RWPE1 (cell line): ENCODE results near the gene SHCBP1.
"Not testable (repeated sequence)": the region's sequence is repeated elsewhere in the genome, so short reads cannot be mapped to it uniquely, and the experiment has no call there.

Experiments
- CTCF ChIA-PET: fragments of 350-600 bp; sonication (Branson Sonifier 250); formaldehyde crosslinking; extraction: SDS; loops from one replicate; lab custom pipeline; 2021; lab: Yijun Ruan, JAX
- POLR2A ChIA-PET: fragments of 400-600 bp; formaldehyde crosslinking; extraction: SDS; loops from one replicate; lab custom pipeline; 2020; ENCODE audit warnings: antibody characterized with exemption; ENCODE audit not compliant: low non-redundant PET; lab: Yijun Ruan, JAX
- DNase-seq: peaks from one replicate; pipeline ENCODE4 v3.0.0; 2012; ENCODE audit warnings: low spot score
- H3K27ac ChIP-seq: fragments of 450-650 bp; 2 replicates; pipeline ENCODE4 v1.5.1; 2017
- TF ChIP-seq, protein P1 (sequence below): fragments of 450-650 bp; conservative IDR thresholded peaks from 2 replicates; pipeline ENCODE4 v1.5.1; 2017; ENCODE audit warnings: low read depth, mild to moderate bottlenecking

The SHCBP1 gene

DNA sequence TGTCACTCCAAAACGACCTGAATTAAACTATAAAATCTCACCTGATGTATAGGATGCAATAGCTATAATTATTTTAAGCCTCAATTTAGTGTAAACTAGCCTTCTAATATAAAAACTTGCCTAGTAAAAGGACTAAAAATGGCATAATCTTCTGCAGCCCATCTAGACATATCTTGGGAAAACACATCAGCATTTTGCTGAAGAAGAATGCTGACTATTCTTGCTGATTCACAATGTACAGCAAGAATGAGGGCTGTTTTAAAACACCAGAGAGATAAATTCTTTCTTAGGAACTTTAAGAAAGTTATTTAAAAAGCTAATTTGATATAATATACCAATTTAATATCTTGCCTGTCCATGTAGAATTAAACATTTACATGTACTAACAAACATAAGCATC lies 63.2 kb downstream of the SHCBP1 start:
- ChIA-PET POLR2A (no interaction called here), CTCF (interaction anchor here (1.0 kb wide), 1 partner anchor 18 kb away, joined by 3 read pairs; no protein-coding TSS in a partner anchor)
- no peak for DNase-seq
- TF ChIP-seq, protein P1, sequence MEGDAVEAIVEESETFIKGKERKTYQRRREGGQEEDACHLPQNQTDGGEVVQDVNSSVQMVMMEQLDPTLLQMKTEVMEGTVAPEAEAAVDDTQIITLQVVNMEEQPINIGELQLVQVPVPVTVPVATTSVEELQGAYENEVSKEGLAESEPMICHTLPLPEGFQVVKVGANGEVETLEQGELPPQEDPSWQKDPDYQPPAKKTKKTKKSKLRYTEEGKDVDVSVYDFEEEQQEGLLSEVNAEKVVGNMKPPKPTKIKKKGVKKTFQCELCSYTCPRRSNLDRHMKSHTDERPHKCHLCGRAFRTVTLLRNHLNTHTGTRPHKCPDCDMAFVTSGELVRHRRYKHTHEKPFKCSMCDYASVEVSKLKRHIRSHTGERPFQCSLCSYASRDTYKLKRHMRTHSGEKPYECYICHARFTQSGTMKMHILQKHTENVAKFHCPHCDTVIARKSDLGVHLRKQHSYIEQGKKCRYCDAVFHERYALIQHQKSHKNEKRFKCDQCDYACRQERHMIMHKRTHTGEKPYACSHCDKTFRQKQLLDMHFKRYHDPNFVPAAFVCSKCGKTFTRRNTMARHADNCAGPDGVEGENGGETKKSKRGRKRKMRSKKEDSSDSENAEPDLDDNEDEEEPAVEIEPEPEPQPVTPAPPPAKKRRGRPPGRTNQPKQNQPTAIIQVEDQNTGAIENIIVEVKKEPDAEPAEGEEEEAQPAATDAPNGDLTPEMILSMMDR: no peak
- no peak overlapping the region for H3K27ac ChIP-seq

DNA sequence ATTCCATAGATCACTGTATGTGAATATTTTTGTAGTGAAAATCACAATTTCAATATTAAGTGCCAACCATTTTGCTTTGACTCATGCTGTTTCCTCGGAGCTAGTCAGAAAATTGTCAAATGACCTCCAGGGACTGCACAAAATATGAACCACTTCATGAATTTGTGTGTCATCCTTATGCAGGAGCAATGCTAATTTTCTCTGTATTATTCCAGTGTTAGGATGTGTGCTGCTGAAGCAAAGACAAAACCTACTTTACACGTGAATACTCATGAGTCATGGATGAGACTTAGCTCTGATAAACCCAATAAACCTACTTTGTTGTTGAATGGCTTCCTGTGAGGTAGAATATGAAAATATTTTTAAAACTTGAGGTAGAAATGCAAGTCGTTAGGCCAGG lies 65.2 kb downstream of the SHCBP1 start:
- CTCF ChIA-PET: interaction anchor here (0.7 kb wide), 1 partner anchor 303 kb away, joined by 4 read pairs; no protein-coding TSS in a partner anchor
- no peak overlapping the region for H3K27ac ChIP-seq

GRCh38 chr16:46554435-46554834 lies 66.7 kb downstream of the SHCBP1 start:
- POLR2A ChIA-PET, H3K27ac ChIP-seq: not testable (repeated sequence)
- peak; percentile 13 for DNase-seq
- TF ChIP-seq, protein P1: peak; percentile 78
- CTCF ChIA-PET: interaction anchor here (0.6 to 1.5 kb wide), 5 partner anchors 10 to 246 kb away, joined by 3 to 8 read pairs (median 4); no protein-coding TSS in a partner anchor

More for the DNA sequence above, 65.2 kb downstream of the SHCBP1 start:
- TF ChIP-seq, protein P1: no peak
- no peak for DNase-seq
- POLR2A ChIA-PET: no interaction called here

GRCh38 chr16:46549477-46549876 lies 71.7 kb downstream of the SHCBP1 start:
- no peak for DNase-seq
- TF ChIP-seq, protein P1: no peak
- ChIA-PET POLR2A (no interaction called here), CTCF (no interaction called here)
- H3K27ac ChIP-seq: no peak overlapping the region
